ENCODE measurements around the gene CDX1.

- no peak for TF ChIP-seq CTCF (IDR thresholded peaks at IDR 0.05 in 4 of 5, conservative IDR thresholded peaks at IDR 0.05 in 1 of 5)
- no peak for TF ChIP-seq POLR2A (IDR thresholded peaks at IDR 0.05)
Measured at GRCh38 chr5:150175536-150175935, 9.0 kb downstream of the CDX1 start.
